ENCODE measurements around the gene CEP89. TPM values are rescaled to one million over a fixed set of nuclear protein-coding genes. Genes with fewer than 3 reads are reported as not detected.
"Not testable (repeated sequence)": the region's sequence is repeated elsewhere in the genome, so short reads cannot be mapped to it uniquely, and the experiment has no call there.

The CEP89 gene
- total RNA-seq, 1 experiment from 2014 or later, result 31.1 TPM

GRCh38 chr19:33000910-33001309, 29.2 kb upstream of the CEP89 start:
- no peaks in the 10 kb centered on the region for H3K9me3 Mint-ChIP-seq (ENCODE audit: low read depth, unreplicated experiment)
- peaks cover 26% of the 10 kb centered on the region for H3K4me1 Mint-ChIP-seq (ENCODE audit: low read depth, unreplicated experiment)
- H3K4me3 Mint-ChIP-seq (ENCODE audit: low read depth, unreplicated experiment), result no peak overlapping the region
- H3K27ac Mint-ChIP-seq (ENCODE audit: unreplicated experiment), result no peak overlapping the region
- BruUV-seq (replicated peaks), result no TSS peak
- CTCF ChIA-PET, result no interaction called here
- no peak for TF ChIP-seq CTCF (IDR thresholded peaks at IDR 0.05; ENCODE audit: unreplicated experiment)
- peaks cover 66% of the 10 kb centered on the region for H3K36me3 Mint-ChIP-seq (ENCODE audit: insufficient read depth, unreplicated experiment)
- DNase-seq, result no peak
- no peaks in the 10 kb centered on the region for H3K27me3 Mint-ChIP-seq (ENCODE audit: unreplicated experiment)
- intact Hi-C loops (cut with micrococcal nuclease; ENCODE audit: unreplicated experiment), result no loop called here

- peaks cover 67% of the 10 kb centered on the region for H3K36me3 Mint-ChIP-seq (ENCODE audit: insufficient read depth, unreplicated experiment)
- H3K4me3 Mint-ChIP-seq (ENCODE audit: low read depth, unreplicated experiment), result no peak overlapping the region
- no peaks in the 10 kb centered on the region for H3K9me3 Mint-ChIP-seq (ENCODE audit: low read depth, unreplicated experiment)
- no peaks in the 10 kb centered on the region for H3K27me3 Mint-ChIP-seq (ENCODE audit: unreplicated experiment)
- no peak overlapping the region for H3K27ac Mint-ChIP-seq (ENCODE audit: unreplicated experiment)
- DNase-seq, result no peak
- H3K4me1 Mint-ChIP-seq (ENCODE audit: low read depth, unreplicated experiment), result peaks cover 22% of the 10 kb centered on the region
- no TSS peak for BruUV-seq (replicated peaks)
- no peak for TF ChIP-seq CTCF (IDR thresholded peaks at IDR 0.05; ENCODE audit: unreplicated experiment)
- intact Hi-C loops (cut with micrococcal nuclease; ENCODE audit: unreplicated experiment), result no loop called here
- CTCF ChIA-PET, result no interaction called here
Observed at GRCh38 chr19:33000510-33000909, 28.8 kb upstream of the CEP89 start.

GRCh38 chr19:32998722-32999121, 27.0 kb upstream of the CEP89 start:
- no peak for DNase-seq
- Mint-ChIP-seq H3K4me3 (ENCODE audit: low read depth, unreplicated experiment) (no peak overlapping the region), H3K4me1 (ENCODE audit: low read depth, unreplicated experiment) (peaks cover 13% of the 10 kb centered on the region), H3K9me3 (ENCODE audit: low read depth, unreplicated experiment) (no peaks in the 10 kb centered on the region), H3K36me3 (ENCODE audit: insufficient read depth, unreplicated experiment) (peaks cover 69% of the 10 kb centered on the region), H3K27ac (ENCODE audit: unreplicated experiment) (no peak overlapping the region), H3K27me3 (ENCODE audit: unreplicated experiment) (no peaks in the 10 kb centered on the region)
- no TSS peak for BruUV-seq (replicated peaks)
- intact Hi-C loops (cut with micrococcal nuclease; ENCODE audit: unreplicated experiment), result no loop called here
- TF ChIP-seq CTCF (IDR thresholded peaks at IDR 0.05; ENCODE audit: unreplicated experiment), result no peak
- CTCF ChIA-PET, result no interaction called here

- Mint-ChIP-seq H3K4me1 (ENCODE audit: low read depth, unreplicated experiment) (peaks cover 4% of the 10 kb centered on the region), H3K27me3 (ENCODE audit: unreplicated experiment) (no peaks in the 10 kb centered on the region), H3K36me3 (ENCODE audit: insufficient read depth, unreplicated experiment) (peaks cover 66% of the 10 kb centered on the region), H3K9me3 (ENCODE audit: low read depth, unreplicated experiment) (no peaks in the 10 kb centered on the region), H3K27ac (ENCODE audit: unreplicated experiment) (no peak overlapping the region), H3K4me3 (ENCODE audit: low read depth, unreplicated experiment) (no peak overlapping the region)
- TF ChIP-seq CTCF (IDR thresholded peaks at IDR 0.05; ENCODE audit: unreplicated experiment), result no peak
- CTCF ChIA-PET, result interaction anchor here (0.5 kb wide), 1 partner anchor 83 kb away, joined by 4 read pairs; no protein-coding TSS in a partner anchor
- BruUV-seq (replicated peaks), result TSS peak; percentile 12
- DNase-seq, result no peak
- intact Hi-C loops (cut with micrococcal nuclease; ENCODE audit: unreplicated experiment), result no loop called here
Observed at GRCh38 chr19:32997716-32998355, 26.1 kb upstream of the CEP89 start.

GRCh38 chr19:32997061-32997464, 25.3 kb upstream of the CEP89 start:
- intact Hi-C loops (cut with micrococcal nuclease; ENCODE audit: unreplicated experiment); H3K27me3 Mint-ChIP-seq (ENCODE audit: unreplicated experiment); H3K4me1 Mint-ChIP-seq (ENCODE audit: low read depth, unreplicated experiment); H3K4me3 Mint-ChIP-seq (ENCODE audit: low read depth, unreplicated experiment); CTCF ChIA-PET; H3K27ac Mint-ChIP-seq (ENCODE audit: unreplicated experiment); DNase-seq; BruUV-seq (replicated peaks); H3K9me3 Mint-ChIP-seq (ENCODE audit: low read depth, unreplicated experiment): not testable (repeated sequence)
- H3K36me3 Mint-ChIP-seq (ENCODE audit: insufficient read depth, unreplicated experiment), result peaks cover 62% of the 10 kb centered on the region

GRCh38 chr19:32995966-32996365, 24.2 kb upstream of the CEP89 start:
- intact Hi-C loops (cut with micrococcal nuclease; ENCODE audit: unreplicated experiment); H3K4me3 Mint-ChIP-seq (ENCODE audit: low read depth, unreplicated experiment); H3K9me3 Mint-ChIP-seq (ENCODE audit: low read depth, unreplicated experiment); H3K4me1 Mint-ChIP-seq (ENCODE audit: low read depth, unreplicated experiment); DNase-seq; CTCF ChIA-PET; BruUV-seq (replicated peaks); H3K27me3 Mint-ChIP-seq (ENCODE audit: unreplicated experiment); H3K27ac Mint-ChIP-seq (ENCODE audit: unreplicated experiment): not testable (repeated sequence)
- H3K36me3 Mint-ChIP-seq (ENCODE audit: insufficient read depth, unreplicated experiment), result peaks cover 65% of the 10 kb centered on the region
